PFSK-1 (cell line): ENCODE measurements around the gene GNA14.
A peak's percentile ranks its signal among the peaks of the same experiment; 100 is the strongest.

Experiments used
- FOXP2 ChIP-seq: optimal IDR thresholded peaks from 2 replicates; pipeline ENCODE3; 2011; ENCODE audit warnings: borderline replicate concordance, control low read depth, inconsistent platforms; ENCODE audit not compliant: insufficient read depth; ENCODE audit errors: extremely low read length, extremely low read depth
- POLR2AphosphoS5 ChIP-seq: IDR thresholded peaks from 2 replicates; pipeline ENCODE4 v1.6.1; 2012; ENCODE audit warnings: low read depth, mild to moderate bottlenecking, control low read depth, low read length, moderate library complexity
- REST ChIP-seq, 2 experiments: IDR thresholded peaks; 2 replicates each; pipeline versions ENCODE4 v1.6.1 to v1.8.0; 2011 to 2012; ENCODE audit warnings: low read depth in 2 of 2, low read length in 2 of 2, control low read depth in 1 of 2, inconsistent platforms in 1 of 2, mild to moderate bottlenecking in 1 of 2, moderate library complexity in 1 of 2; ENCODE audit not compliant: insufficient read depth in 1 of 2
- SIN3A ChIP-seq: IDR thresholded peaks from 2 replicates; pipeline ENCODE4 v1.6.1; 2012; ENCODE audit warnings: mild to moderate bottlenecking, low read length, moderate library complexity, borderline replicate concordance; ENCODE audit not compliant: insufficient read depth
- TAF1 ChIP-seq: IDR thresholded peaks from 2 replicates; pipeline ENCODE4 v1.6.1; 2012; ENCODE audit warnings: low read length, control low read depth, borderline replicate concordance; ENCODE audit not compliant: insufficient read depth

Gene GNA14

GRCh38 chr9:77486463-77486862, 161.7 kb downstream of the GNA14 start:
- TF ChIP-seq TAF1 (no peak), FOXP2 (no peak)

GRCh38 chr9:77475641-77476473, 172.3 kb downstream of the GNA14 start:
- TF ChIP-seq FOXP2 (peak; percentile 21), REST (IDR thresholded peaks at IDR 0.05; ENCODE audit: insufficient read depth in 1 of 2, low read depth in 2 of 2, low read length in 2 of 2) (no peak)

- TF ChIP-seq TAF1 = no peak
- TF ChIP-seq REST (IDR thresholded peaks at IDR 0.05; ENCODE audit: insufficient read depth in 1 of 2, low read depth in 2 of 2, low read length in 2 of 2) = no peak
Observed at GRCh38 chr9:77474936-77475335, 173.2 kb downstream of the GNA14 start.

DNA sequence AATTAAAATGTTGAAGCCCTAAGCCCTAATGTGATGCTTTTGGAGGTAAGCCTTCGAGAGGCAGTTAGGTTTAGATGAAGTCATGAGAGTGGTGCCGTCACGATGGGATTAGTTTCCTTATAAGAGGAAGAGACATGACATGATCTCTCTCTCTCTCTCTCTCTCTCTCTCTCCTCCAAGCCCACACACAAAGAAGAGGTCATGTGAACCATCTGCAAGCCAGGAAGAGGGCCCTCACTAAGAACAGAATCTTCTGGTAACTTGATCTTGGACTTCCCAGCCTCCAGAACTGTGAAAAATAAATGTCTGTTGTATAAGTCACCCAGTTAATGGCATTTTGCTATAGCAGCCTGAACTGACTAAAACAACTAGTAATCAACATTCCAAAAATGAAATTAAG, 175.5 kb downstream of the GNA14 start:
- TF ChIP-seq REST (IDR thresholded peaks at IDR 0.05; ENCODE audit: insufficient read depth in 1 of 2, low read depth in 2 of 2, low read length in 2 of 2) = no peak
- no peak for TF ChIP-seq SIN3A
- no peak for TF ChIP-seq FOXP2
- TF ChIP-seq TAF1 = no peak
- TF ChIP-seq POLR2AphosphoS5 = no peak

GRCh38 chr9:77471572-77471971, 176.6 kb downstream of the GNA14 start:
- no peak for TF ChIP-seq TAF1
- TF ChIP-seq SIN3A = no peak
- TF ChIP-seq REST (IDR thresholded peaks at IDR 0.05; ENCODE audit: insufficient read depth in 1 of 2, low read depth in 2 of 2, low read length in 2 of 2) = no peak
- TF ChIP-seq POLR2AphosphoS5 = no peak
- no peak for TF ChIP-seq FOXP2
